Activated CD4-positive, alpha-beta T cell treated with anti-CD3 and anti-CD28 coated beads, Interleukin-2, amount 50 U/mL, for 24 hours (primary cell): ENCODE data around the gene TSC22D4.

Experiments
- DNase-seq, 2 donors: peaks; one replicate each; pipeline ENCODE4 v3.0.0-alpha.2; 2020; ENCODE audit warnings: low read depth in 1 of 2, low spot score in 1 of 2

TSC22D4 gene

DNA sequence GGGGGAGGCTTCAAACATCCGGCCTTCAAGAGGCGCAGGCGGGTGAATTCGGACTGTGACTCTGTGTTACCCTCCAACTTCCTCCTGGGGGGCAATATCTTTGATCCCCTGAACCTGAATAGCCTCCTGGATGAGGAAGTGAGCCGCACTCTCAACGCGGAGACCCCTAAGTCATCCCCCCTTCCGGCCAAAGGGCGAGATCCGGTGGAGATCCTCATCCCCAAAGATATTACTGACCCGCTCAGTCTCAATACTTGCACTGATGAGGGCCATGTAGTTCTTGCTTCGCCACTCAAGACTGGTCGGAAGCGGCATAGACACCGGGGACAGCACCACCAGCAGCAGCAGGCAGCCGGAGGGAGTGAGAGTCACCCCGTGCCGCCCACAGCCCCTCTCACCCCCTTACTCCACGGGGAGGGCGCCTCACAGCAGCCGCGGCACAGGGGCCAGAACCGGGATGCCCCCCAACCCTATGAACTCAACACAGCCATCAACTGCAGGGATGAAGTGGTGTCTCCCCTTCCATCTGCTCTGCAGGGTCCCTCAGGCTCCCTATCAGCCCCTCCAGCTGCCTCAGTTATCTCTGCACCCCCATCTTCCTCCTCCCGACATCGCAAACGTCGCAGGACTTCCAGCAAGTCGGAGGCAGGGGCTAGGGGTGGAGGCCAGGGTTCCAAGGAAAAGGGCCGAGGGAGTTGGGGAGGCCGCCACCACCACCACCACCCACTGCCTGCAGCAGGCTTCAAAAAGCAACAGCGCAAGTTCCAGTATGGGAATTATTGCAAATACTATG lies 48.3 kb downstream of the TSC22D4 start:
- no peak for DNase-seq

DNA sequence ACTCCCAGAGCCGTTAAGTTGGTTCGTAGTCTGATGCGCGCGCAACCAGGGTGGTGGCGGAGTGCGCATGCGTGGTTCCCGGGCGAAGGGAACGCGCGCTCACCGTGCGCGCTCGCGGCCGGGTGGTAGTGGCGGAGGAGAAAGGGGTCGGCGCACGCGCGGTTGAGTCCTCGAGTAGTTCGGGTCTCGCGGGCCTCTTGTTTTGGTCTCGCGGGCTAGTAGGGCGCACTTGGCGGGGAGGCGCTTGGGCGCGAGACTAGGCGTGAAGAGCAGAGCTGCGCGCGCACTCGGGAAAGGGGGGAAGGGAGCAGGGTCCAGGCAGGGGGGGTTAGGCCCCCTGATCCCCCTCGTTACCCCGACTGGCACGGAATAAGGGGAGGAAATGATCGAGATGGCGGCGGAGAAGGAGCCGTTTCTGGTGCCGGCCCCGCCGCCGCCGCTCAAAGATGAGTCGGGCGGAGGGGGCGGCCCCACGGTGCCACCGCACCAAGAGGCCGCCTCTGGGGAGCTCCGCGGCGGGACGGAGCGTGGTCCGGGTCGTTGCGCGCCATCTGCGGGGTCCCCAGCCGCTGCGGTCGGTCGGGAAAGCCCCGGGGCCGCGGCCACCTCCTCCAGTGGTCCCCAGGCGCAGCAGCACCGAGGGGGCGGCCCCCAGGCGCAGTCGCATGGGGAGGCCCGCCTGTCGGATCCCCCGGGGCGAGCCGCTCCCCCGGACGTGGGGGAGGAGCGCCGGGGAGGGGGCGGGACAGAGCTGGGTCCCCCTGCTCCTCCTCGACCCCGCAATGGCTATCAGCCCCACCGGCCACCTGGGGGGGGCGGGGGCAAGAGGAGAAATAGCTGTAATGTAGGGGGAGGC lies 49.1 kb downstream of the TSC22D4 start, which contains the start of gene MEPCE:
Gene MEPCE (plus strand): TSS at position 195 of the 856 bp plus-strand sequence. CDS start 188 bp downstream, at position 383.
- DNase-seq: peak; percentile 95 to 98

DNA sequence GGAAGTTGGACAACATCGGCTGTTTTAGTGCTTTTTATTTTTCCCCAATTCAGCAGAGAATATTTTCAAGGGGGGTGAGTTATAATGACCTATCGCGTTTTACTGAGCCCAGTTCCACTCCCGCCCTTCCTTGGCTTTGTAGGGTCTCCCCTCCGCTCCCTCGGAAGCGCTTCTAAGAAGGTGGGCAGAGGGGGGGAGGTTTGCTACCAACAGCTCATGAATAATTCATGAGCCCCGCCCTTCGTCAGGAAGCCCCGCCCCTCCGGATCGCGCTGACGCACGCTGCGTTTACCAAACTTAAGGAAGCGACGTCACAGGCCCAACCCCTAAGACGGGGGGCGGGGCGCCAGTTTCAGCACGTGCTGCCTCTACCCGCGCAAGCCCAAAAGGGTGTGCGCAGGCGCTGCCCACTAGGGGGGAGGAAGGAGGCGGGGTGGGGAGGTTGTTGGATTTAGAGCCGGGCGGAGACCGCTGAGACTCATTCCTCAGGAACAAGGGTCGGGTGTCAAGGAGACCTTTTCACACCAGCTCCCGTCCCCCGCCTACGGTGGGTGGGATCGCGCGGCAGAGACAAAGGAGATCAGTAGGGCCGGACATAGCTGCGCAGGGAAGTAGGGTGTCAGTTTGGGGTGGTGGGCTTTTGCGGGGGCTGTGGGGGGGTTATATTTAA lies 49.9 kb downstream of the TSC22D4 start:
- DNase-seq: peak; percentile 100

DNA sequence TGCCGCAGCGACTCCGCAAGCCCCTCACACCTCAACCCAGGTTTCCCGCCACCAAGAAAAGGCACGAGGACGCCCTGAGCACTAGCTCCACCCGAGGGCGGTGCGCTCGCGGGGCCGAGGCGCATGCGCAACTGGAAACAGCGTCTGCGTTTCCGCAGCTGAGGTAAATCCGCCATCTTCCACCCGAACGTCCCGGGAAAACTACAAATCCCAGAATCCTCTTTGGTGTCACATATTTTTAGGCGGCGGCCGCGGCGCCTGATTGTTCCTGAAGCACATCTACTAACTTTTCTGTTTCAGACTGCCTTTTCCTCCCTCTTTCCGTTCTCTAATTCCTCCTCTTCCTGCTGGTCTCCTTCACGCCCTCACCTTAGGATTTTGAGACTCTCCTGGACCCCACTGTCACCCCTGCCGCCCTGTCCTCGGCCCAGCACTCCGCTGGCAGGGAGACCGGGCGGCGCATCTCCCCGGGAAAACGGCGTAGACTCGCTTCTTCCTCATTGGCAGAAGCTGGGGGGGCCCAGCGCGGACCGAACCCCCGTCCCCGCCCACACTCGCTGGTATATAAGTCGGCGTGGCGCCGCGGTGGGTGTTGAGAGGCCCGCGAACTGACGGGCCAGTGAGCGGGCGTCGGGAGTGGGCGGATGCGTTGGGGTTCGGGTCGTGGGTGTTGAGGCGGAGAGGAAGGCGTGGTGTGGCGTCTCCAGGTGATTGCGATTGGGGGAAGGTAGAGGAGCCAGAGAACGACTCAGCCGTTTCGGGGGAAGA lies 50.6 kb downstream of the TSC22D4 start, which contains the start of gene ZCWPW1:
Gene ZCWPW1 (minus strand): TSS at position 505 of the 768 bp plus-strand sequence. CDS start 8,054 bp downstream, outside the sequence.
- DNase-seq: peak; percentile 95 to 96

DNA sequence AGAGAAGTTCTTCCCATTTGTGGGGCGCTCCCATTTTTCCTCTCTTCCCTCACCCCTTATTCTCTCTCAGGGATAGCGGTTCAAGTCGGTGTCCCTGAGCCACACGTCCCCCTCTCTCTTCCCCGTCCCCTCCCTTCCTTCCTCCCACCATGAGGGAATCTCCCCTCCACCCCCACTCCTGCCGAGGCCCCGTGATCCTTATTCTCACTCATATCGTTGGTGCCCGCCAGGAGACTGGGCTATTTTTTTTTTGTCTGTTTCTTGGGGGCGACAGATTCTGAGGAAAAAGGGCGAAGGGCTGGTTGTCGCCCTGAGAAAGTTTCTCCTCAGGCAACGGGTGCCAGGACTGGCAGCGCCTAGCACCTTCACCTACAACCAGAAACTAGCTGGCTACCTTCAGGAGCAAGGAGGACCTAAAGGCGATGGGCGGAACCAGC lies 51.2 kb downstream of the TSC22D4 start:
- no peak for DNase-seq

DNA sequence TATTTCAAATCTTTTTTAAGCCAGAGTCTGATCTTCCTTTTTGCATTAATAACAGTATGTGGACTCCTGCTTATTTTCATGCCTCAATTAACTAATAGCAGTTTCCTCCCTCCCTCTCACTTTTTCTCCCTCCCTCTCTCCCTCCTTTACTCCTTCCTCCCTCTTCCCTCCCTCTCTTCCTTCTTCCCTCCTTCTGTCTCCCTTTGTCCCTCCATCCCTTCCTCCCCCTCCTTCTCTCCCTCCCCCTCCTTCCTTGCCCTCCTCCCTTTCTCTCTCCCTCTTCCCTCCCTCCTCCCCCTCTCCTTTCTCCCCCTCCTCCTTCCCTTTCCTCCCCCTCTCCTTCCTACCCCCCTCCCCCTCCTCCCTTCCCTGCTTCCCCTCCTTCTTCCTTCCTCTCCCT lies 52.5 kb downstream of the TSC22D4 start:
- DNase-seq: no peak

DNA sequence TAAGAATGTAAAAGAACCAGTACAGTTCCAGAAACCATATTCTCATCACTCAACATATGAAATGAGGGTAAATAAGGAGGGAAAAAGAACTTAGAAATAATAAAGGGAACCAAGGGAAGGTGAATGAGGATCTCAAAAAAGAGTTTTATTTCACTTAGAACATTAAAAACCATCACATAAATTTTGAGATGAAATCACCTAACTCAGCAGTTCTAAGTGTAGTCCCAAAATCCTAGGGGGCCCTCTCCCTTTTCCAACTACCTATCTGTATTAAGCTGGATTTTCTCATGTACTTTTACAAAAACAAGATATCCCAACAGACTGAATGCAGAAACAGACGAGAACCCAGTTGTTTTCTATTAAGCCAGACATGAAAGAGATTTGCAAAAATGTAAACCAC lies 53.7 kb downstream of the TSC22D4 start:
- DNase-seq: no peak

DNA sequence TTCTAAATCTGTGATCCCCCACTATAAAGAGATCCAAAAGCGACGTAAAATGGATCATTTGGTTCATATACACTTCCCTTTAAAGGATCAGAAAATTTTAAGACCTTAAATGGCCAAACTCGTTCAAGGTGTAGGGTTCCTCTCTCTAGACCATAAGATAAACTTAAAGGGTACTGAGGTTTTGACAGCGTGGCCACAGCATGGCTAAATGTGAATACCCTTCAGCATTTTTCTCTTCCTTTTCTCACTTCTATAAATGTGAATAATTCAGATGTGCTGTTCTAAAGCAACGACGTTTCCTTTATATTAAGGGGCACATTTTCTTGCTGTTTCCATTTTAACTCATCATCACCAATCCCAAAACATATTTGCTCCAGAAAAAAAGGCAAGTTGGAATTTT lies 55.7 kb downstream of the TSC22D4 start:
- no peak for DNase-seq

DNA sequence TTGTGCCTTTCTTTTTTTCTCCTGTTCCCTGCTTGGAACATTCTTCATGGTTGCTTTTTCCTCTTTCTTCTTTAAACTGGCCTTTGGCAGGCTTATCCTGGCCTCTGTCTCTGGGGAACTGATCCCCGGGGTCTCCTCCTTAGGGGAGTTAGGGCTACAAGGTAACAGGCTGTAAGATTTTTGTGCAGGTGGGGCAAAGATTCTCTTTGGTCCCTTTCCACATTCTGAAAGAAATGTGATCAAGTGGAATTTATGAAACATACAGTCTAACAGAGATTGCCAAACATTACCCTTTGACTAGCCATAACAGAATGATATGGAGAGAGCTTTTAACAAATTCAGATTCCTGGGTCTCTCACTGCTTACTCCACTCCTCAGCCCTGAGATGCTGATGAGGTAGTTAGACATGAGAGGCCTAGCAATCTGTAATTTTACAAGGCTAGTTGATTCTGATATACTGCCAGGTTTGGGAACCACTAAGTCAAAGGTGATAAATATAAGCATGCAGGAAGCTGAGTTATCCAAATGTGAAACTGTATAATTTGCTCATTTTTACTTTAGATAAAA lies 59.3 kb downstream of the TSC22D4 start:
- no peak for DNase-seq

DNA sequence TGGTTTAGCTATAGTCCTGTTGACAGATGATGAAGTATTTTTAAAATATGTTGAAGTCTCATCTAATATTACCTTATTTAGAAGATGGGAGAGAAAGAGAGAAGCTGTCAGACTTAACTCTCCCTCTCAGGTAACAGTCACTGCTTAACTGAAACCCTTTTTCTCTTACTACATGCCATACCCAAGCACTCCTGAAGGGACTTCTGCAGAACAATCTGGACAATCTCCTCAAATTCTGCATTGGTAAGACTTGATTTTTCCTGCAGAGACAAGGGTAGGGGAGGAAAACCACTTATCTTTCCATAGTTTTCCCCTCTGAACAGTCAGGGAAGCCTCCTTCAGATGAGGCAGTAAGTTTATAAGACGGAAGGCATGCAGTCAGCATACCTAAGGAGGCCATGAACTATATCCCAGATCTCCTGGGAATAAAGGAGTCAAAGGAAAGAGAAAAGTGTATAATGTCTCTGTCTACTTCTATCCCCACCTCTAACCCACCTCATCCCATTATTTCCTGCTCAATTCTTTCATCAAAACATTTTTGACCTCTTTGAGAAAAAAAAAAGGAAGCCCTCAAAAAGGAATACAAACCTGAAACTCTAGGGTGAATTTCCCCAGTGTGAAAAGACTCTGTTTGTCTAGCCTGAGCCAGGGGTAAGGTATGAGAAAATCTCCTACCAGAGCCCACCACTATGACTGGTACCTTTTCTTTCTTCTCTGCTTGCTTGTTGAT lies 59.9 kb downstream of the TSC22D4 start:
- no peak for DNase-seq
